K562 (cell line): Measurements from ENCODE around the gene MEAF6. TPM values are rescaled to one million over a fixed set of nuclear protein-coding genes. Genes with fewer than 3 reads are reported as not detected.

Experiments used
- ARHGAP35 ChIP-seq: fragments of 450-650 bp; IDR thresholded peaks from 2 replicates; pipeline ENCODE4 v1.6.1; 2018; ENCODE audit not compliant: partially characterized antibody
- BRD9 ChIP-seq: fragments of 450-650 bp; IDR thresholded peaks from 2 replicates; pipeline ENCODE4 v1.6.1; 2018; ENCODE audit warnings: low read depth; ENCODE audit not compliant: partially characterized antibody
- CBFA2T2 ChIP-seq: fragments of 450-650 bp; conservative IDR thresholded peaks from 2 replicates; pipeline ENCODE4 v1.6.1; 2017; ENCODE audit warnings: mild to moderate bottlenecking
- CCAR2 ChIP-seq: fragments of 200-400 bp; formaldehyde crosslinking; IDR thresholded peaks from 2 replicates; pipeline ENCODE4 v1.6.1; 2017; ENCODE audit warnings: mild to moderate bottlenecking, low read depth, low read length
- CTCF ChIP-seq, 3 experiments: IDR thresholded peaks in 2 of 3; conservative IDR thresholded peaks in 1 of 3; 2 replicates each; pipeline ENCODE4 v1.5.1; 2011 to 2012; ENCODE audit warnings: low read length in 3 of 3, mild to moderate bottlenecking in 3 of 3, control low read depth in 2 of 3, improper control_type of control experiment in 1 of 3, inconsistent platforms in 1 of 3, low read depth in 1 of 3, mixed read lengths in 1 of 3, moderate library complexity in 1 of 3; ENCODE audit not compliant: insufficient read depth in 2 of 3
- FOXA1 ChIP-seq: fragments of 450-650 bp; IDR thresholded peaks from 2 replicates; pipeline ENCODE4 v1.6.1; 2016; ENCODE audit warnings: mild to moderate bottlenecking, borderline replicate concordance
- NRF1 ChIP-seq, 2 experiments: fragments of 450-650 bp; IDR thresholded peaks in 1 of 2; conservative IDR thresholded peaks in 1 of 2; 2 replicates each; pipeline ENCODE4 v1.6.1; 2014; ENCODE audit warnings: mild to moderate bottlenecking in 2 of 2
- PBX2 ChIP-seq, 2 experiments: IDR thresholded peaks in 1 of 2; conservative IDR thresholded peaks in 1 of 2; 2 replicates each; pipeline ENCODE4 v1.6.1; 2016; ENCODE audit warnings: low read depth in 2 of 2, mild to moderate bottlenecking in 1 of 2, missing compliant biosample characterization in 1 of 2, missing genetic modification characterization in 1 of 2, moderate library complexity in 1 of 2
- RERE ChIP-seq: sonication (generic); formaldehyde crosslinking; IDR thresholded peaks from 2 replicates; pipeline ENCODE4 v1.8.0; 2023; ENCODE audit warnings: missing genetic modification reagents, mild to moderate bottlenecking, borderline replicate concordance
- SMARCA4 ChIP-seq: fragments of 450-650 bp; IDR thresholded peaks from 2 replicates; pipeline ENCODE4 v1.6.1; 2016
- ZNF436 ChIP-seq: fragments of 250-450, 450-650 bp; sonication (Bioruptor Pico); formaldehyde crosslinking; IDR thresholded peaks from 2 replicates; pipeline ENCODE4 v1.7.0; 2020; ENCODE audit warnings: mild to moderate bottlenecking
- polyA plus RNA-seq, 8 experiments: library from polyadenylated mRNA; depleted of rRNA in 4 of 8; stranded (reverse) in 5 of 8; unstranded in 3 of 8; fragments of >200 nt; fragmentation: Nextera tagmentation in 2 of 8; fragmentation: Illumina TruSeq in 1 of 8; extraction: Ambion mirVana in 2 of 8; extraction: Trizol in 1 of 8; gene quantifications; 2 replicates each; pipeline versions ENCODE4 v1.2.1 to v1.2.3, GENCODE V29; 2011 to 2014; ENCODE audit warnings: inconsistent platforms in 1 of 8, missing spikeins in 1 of 8
- total RNA-seq, 7 experiments: library from RNA; depleted of rRNA in 6 of 7; stranded (reverse); fragments of >200 nt in 6 of 7; fragmentation: Illumina TruSeq in 2 of 7; extraction: Trizol in 2 of 7; gene quantifications; 2 replicates each; pipeline versions ENCODE4 v1.2.1 to v1.2.3, GENCODE V29; 2011 to 2021; ENCODE audit warnings: low replicate concordance in 1 of 7
- TF ChIP-seq, protein P1 (sequence below): fragments of 450-650 bp; IDR thresholded peaks from 2 replicates; pipeline ENCODE4 v1.6.1; 2017; ENCODE audit warnings: antibody characterized with exemption

The MEAF6 gene
- total and polyA plus RNA-seq, 9 of the 15 experiments (the other 6 are each of a cell fraction or from before 2014, with no cell fraction given), result 55.0 to 151 (median 92.3) TPM

DNA sequence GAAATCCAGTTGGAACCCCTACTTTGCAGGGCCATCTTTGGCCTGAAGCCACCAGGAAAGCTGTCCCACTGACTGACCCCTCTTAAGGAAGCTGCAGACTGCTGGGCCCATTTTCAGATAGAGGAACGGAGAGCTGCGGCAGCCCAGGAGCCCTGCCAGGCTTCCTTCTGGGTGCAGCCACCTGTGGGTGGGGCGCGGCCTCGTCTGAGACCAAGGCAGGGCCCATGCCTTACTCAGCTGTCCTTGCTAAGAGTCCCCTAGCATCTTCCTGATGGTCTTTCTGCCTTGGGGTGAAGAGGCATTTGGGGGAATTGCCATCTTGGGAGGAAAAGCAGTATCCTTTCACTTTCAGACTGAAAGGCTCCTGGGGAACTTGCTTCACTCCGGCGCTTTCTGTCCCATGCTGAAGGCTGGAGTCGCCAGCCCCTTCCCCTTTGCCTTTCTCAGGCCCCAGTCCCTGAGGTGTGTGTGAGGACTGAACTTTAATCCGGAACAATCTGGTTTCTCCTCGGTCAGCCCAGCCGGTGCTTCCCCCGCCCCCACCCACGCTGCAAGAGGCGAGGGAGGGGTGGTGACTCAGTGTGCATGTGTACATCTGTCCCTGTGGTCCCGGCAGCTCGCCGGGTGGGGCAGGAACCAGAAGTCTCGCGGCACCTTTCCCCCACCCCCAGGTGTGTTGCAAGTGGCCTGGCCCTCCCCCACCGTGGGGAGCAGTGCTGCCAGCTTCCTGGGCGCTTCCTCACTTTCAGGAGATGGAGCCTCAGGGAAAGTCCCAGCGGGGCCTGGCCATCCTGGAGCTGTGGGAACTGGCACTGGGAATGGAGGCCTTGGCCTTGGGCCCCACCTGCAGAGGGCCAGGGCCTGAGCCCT is 35.1 kb downstream of the MEAF6 start (continued):
- TF ChIP-seq CTCF (IDR thresholded peaks at IDR 0.05 in 2 of 3, conservative IDR thresholded peaks at IDR 0.05 in 1 of 3; ENCODE audit: insufficient read depth in 2 of 3, low read depth in 1 of 3, low read length in 3 of 3), result no peak
- TF ChIP-seq, protein P1, sequence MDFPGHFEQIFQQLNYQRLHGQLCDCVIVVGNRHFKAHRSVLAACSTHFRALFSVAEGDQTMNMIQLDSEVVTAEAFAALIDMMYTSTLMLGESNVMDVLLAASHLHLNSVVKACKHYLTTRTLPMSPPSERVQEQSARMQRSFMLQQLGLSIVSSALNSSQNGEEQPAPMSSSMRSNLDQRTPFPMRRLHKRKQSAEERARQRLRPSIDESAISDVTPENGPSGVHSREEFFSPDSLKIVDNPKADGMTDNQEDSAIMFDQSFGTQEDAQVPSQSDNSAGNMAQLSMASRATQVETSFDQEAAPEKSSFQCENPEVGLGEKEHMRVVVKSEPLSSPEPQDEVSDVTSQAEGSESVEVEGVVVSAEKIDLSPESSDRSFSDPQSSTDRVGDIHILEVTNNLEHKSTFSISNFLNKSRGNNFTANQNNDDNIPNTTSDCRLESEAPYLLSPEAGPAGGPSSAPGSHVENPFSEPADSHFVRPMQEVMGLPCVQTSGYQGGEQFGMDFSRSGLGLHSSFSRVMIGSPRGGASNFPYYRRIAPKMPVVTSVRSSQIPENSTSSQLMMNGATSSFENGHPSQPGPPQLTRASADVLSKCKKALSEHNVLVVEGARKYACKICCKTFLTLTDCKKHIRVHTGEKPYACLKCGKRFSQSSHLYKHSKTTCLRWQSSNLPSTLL, result no peak
- no peak for TF ChIP-seq CCAR2
- TF ChIP-seq ARHGAP35, result no peak
- peak; percentile 87 for TF ChIP-seq SMARCA4
- TF ChIP-seq BRD9, result no peak
- TF ChIP-seq ZNF436 (CRISPR knock-in tag), result no peak
- TF ChIP-seq NRF1 (conservative IDR thresholded peaks at IDR 0.05 in 1 of 2, IDR thresholded peaks at IDR 0.05 in 1 of 2), result peak; percentile 39 to 53; a peak in 2 of 4 replicates
- TF ChIP-seq PBX2 (CRISPR knock-in tag; IDR thresholded peaks at IDR 0.05; ENCODE audit: low read depth), result no peak
- TF ChIP-seq PBX2 (tag; conservative IDR thresholded peaks at IDR 0.05; ENCODE audit: low read depth), result no peak
- peak; percentile 64 for TF ChIP-seq CBFA2T2
- no peak for TF ChIP-seq FOXA1
- no peak for TF ChIP-seq RERE (CRISPR knock-in tag)
